HG02840 (cell line): ENCODE results near the gene PCMT1.
"Not testable (repeated sequence)": the region's sequence is repeated elsewhere in the genome, so short reads cannot be mapped to it uniquely, and the experiment has no call there.

Source experiments
- ATAC-seq: cut with Tn5 transposase; IDR thresholded peaks from one replicate; pipeline ENCODE4 v1.9.1; 2021; ENCODE audit warnings: mild to moderate bottlenecking, moderate library complexity, moderate number of reproducible peaks; ENCODE audit not compliant: unreplicated experiment, low FRiP score

PCMT1 gene

DNA sequence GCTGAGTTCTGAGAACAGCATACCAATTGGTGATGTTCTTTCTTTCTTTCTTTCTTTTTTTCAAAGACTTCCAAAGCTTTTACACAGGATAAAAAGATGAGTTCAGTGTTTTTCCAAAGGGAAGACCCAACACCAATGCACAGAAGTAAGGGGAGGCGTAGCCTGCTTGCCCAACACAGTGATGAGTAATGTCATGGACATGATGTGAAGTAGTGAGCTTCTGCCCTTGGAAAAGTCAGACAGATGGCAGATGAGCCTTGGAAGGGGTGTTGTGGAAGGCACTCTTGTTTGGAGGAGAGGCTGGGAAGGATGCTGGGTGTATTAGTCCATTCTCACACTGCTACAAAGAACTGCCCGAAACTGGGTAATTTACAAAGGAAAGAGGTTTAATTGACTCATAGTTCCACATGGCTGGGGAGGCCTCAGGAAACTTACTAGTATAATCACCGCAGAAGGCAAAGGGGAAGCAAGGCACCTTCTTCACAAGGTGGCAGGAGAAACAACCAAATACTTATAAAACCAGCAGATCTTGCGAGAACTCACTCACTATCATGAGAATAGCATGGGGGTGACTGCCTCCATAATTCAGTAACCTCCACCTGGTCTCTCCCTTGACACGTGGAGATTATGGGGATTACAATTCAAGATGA lies 102.0 kb downstream of the PCMT1 start:
- no peak for ATAC-seq

DNA sequence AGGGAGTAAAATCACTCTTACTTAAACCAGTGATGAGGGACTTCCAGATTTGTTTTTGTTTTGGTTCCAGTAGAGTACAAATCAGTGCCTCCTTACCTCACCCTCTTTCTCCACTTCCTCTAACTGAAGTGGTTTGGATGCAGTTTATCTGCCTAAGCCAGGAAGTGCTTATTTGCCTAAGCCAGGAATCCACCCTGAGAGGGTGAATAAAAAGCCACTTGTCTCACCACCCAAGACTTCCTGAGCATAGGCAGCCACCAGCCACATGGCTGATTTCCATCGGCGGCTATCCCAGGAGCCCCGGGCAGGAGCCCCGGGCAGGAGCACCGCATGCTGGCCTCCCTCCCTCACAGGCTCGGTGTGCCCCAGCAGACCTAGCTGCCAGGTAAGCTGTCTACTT lies 102.6 kb downstream of the PCMT1 start:
- no peak for ATAC-seq

- ATAC-seq = no peak
These were observed 103.3 kb downstream of the PCMT1 start for GRCh38 chr6:149852881-149853280.

DNA sequence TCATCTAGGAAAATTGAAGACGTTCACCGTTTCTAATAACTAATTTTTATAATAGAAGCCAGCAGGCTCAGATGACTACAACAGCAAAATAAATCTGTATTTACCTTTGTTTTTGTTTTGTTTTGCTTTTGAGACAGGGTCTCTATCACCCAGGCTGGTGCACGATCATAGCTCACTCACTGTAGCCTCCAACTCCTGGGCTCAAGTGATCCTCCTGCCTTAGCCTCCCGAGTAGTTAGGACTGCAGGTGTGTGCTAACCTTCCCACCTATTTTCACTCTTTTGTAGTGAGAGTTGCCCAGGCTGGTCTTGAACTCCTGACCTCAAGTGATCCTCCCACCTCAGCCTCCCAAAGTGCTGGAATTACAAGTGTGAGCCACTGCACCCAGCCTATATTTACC lies 104.5 kb downstream of the PCMT1 start:
- ATAC-seq = not testable (repeated sequence)

- no peak for ATAC-seq
These were observed 105.0 kb downstream of the PCMT1 start for GRCh38 chr6:149854532-149854931.

GRCh38 chr6:149855040-149855654 lies 105.6 kb downstream of the PCMT1 start:
- ATAC-seq = no peak

DNA sequence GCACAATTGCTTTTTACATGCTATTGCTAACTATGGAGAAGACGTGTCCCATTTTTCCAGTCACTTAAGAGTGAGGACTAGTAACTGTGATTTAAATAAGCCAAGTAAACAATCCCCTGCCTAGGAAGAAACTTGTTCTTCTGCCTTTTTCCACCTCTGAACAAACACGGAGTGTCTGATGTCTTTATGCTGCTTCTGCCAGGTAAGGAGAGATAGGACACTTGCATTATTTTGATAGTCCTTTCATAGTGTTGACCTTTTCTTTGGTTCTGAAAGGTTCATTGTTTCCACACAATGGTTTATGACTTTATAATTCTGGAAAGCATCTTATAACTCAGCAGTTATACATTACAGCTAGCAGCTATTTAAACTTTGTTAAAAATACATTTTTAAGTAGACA lies 106.2 kb downstream of the PCMT1 start:
- no peak for ATAC-seq

DNA sequence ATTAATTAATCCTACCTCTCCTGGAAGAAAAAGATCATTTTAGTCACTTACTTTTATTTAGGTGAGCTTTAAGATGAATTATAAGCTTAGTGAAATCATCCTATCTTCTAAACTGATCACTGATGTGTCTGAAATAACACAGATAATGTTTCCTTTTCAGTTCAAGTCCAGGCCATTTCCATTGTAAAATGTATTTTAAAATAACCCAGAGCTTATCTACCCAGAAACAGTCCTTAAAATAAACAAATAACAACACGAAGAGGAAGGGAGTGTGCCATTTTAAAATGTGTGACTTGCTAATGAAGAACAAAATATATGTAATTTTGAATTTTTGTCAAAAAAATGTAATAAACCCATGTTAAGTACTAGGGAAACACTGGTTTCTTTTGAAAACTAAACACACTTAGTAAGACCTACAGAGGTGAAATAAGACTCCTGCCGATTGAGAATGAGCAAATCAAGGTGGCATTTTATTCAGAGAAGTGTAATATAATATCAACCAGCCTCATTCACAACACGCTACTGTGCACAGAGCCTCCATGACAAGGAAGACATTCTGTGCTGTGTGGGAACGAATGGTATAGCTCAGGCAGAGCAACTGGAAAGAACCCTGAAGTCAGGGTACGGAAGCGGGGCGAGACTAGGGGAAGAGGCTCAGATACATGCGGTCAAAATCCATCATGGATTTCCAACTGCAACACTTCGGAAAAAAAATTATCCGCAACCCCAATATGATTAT lies 106.9 kb downstream of the PCMT1 start:
- no peak for ATAC-seq

DNA sequence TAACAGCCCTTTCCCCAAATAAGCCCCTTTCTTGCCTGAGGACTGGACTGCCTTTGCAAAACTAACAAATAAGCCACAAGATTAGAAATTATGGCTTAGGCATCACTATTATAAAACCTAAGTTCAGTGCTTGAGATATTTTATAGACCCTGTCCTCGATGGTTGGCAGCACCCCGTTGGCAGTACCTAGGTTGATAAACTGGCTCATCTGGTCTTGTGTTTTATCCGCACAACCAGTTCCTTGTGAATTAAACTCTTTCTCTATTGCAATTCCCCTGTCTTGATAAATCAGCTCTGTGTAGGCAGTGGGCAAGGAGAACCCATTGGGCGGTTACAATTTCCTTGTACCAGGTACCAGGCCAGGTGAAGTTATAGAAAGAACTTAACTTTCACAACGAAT lies 108.0 kb downstream of the PCMT1 start:
- ATAC-seq = no peak

GRCh38 chr6:149859368-149859767 lies 109.8 kb downstream of the PCMT1 start:
- ATAC-seq = no peak

- ATAC-seq = no peak
These were observed 110.4 kb downstream of the PCMT1 start for GRCh38 chr6:149859938-149860337.

DNA sequence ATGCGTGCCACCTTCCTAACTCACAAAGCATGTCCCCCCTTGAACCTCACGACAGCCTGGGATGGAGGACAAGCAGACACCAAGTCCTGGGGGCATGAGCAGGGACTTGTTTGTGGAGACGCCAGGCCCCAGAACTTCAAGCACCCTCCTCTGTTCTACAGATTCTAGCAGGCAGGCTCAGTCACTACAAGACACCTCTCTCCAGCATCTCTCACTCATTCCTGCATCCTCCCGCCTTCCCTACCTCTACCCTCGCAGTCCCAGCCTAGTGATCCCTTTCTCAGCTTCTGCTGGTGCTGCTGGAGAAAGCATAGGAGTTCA lies 110.9 kb downstream of the PCMT1 start:
- ATAC-seq = no peak
